NB4 (cell line): ENCODE measurements around the gene FADS3.

Source experiments
- DNase-seq: peaks from one replicate; pipeline ENCODE4 v3.0.0; 2010; ENCODE audit warnings: low read depth
- H3K4me3 ChIP-seq: one replicate; pipeline ENCODE4 v1.5.1; 2011; ENCODE audit warnings: mild to moderate bottlenecking, low read depth, low read length, moderate library complexity
- CTCF ChIP-seq: IDR thresholded peaks from one replicate; pipeline ENCODE4 v1.5.1; 2012; ENCODE audit warnings: low read depth, low read length
- MYC ChIP-seq: IDR thresholded peaks from 2 replicates; pipeline ENCODE4 v1.6.1; 2011; ENCODE audit warnings: low read depth, low read length
- POLR2A ChIP-seq: IDR thresholded peaks from 2 replicates; pipeline ENCODE4 v1.6.1; 2011; ENCODE audit warnings: mild to moderate bottlenecking; ENCODE audit not compliant: insufficient read length; ENCODE audit errors: extremely low read depth
- TF ChIP-seq, protein P1 (sequence below): IDR thresholded peaks from 2 replicates; pipeline ENCODE4 v1.6.1; 2011; ENCODE audit warnings: low read depth, low read length

FADS3 gene

DNA sequence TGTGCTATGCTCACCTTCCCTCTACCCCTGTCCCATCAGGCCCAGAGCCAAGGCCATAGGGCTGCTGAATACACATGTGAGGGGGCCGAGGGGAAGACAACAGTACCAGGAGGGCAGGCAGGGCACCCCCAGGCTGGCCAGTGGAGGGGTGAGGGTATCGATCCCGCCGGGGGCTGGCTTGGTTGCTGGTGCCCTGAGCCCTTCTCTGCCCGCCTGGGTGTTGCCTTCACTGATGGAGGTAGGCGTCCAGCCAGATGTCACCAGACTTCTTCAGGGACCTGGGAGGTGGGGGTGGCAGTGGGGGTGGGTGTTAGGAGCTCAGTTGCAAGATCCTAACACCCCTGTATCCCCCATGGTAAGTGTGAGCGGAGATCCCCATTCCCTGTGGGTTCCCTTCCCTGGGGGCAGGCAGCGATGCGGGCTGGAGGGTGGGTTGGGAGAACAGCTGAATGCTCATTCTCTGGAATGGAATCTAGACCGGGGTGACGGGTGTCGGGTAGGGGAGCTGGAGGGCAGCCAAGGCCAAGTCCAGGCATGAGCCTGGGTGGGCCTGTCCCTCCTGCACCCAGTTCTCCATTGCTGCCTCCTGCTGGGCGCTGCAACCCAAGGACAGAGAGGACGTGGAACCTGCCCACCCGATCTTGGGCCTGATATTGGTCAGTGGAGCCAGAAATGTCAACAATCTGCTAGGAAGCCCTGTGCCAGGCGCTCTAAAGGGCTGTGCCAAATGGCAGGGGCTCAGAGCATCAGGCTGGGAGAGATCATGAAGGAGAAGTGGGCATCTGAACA, 17.6 kb downstream of the FADS3 start:
- DNase-seq, result no peak
- H3K4me3 ChIP-seq, result no peak overlapping the region
- TF ChIP-seq POLR2A (no peak), MYC (no peak), CTCF (no peak)
- TF ChIP-seq, protein P1, sequence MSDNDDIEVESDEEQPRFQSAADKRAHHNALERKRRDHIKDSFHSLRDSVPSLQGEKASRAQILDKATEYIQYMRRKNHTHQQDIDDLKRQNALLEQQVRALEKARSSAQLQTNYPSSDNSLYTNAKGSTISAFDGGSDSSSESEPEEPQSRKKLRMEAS, result no peak

- no peak for TF ChIP-seq CTCF
- no peak for TF ChIP-seq MYC
- TF ChIP-seq, protein P1, result no peak
- no peak for TF ChIP-seq POLR2A
- DNase-seq, result no peak
- H3K4me3 ChIP-seq, result no peak overlapping the region
These were observed 18.3 kb downstream of the FADS3 start for GRCh38 chr11:61872935-61873565.

GRCh38 chr11:61871158-61871597, 20.2 kb downstream of the FADS3 start:
- H3K4me3 ChIP-seq, result no peak overlapping the region
- DNase-seq, result peak; percentile 82
- no peak for TF ChIP-seq POLR2A
- no peak for TF ChIP-seq MYC
- TF ChIP-seq, protein P1, result no peak
- TF ChIP-seq CTCF, result peak; percentile 90

- no peak overlapping the region for H3K4me3 ChIP-seq
- TF ChIP-seq CTCF (no peak), MYC (no peak), POLR2A (no peak)
- TF ChIP-seq, protein P1, result no peak
- DNase-seq, result peak; percentile 79
These were observed 20.8 kb downstream of the FADS3 start for GRCh38 chr11:61870541-61871031.

GRCh38 chr11:61869708-61870451, 21.5 kb downstream of the FADS3 start:
- TF ChIP-seq, protein P1, result no peak
- no peak for TF ChIP-seq CTCF
- no peak for TF ChIP-seq MYC
- TF ChIP-seq POLR2A, result no peak
- DNase-seq, result no peak
- no peak overlapping the region for H3K4me3 ChIP-seq
